HepG2 (cell line): Measurements from ENCODE around the gene MTTP. TPM values are rescaled to one million over a fixed set of nuclear protein-coding genes. Genes with fewer than 3 reads are reported as not detected.

Experiments
- ATAC-seq: fragments of 200-7000 bp; cut with Tn5 transposase; 3 replicates; pipeline ENCODE4 v1.9.1; 2020; ENCODE audit warnings: mild to moderate bottlenecking, moderate library complexity
- BruUV-seq: library from RNA; stranded (reverse); fragments of 400-500 nt; replicated peaks from 2 replicates; lab custom pipeline; 2021; lab: Mats Ljungman, UMichigan
- CTCF ChIA-PET: fragments of 300-600 bp; formaldehyde crosslinking; extraction: SDS; loops from one replicate; lab custom pipeline; 2021; ENCODE audit warnings: low total read pairs, inconsistent platforms, low intra/inter-chr PET ratio; lab: Yijun Ruan, JAX
- POLR2A ChIA-PET: fragments of 350-600 bp; sonication (Branson Sonifier 250); formaldehyde crosslinking; loops from one replicate; lab custom pipeline; 2020; ENCODE audit warnings: antibody characterized with exemption, inconsistent platforms; lab: Yijun Ruan, JAX
- DNase-seq: peaks from one replicate; pipeline ENCODE4 v3.0.0-alpha.2; 2015; ENCODE audit warnings: low spot score
- FAIRE-seq: peaks from 3 replicates; lab custom pipeline; 2011; peaks lifted over from hg19 to GRCh38; lab: Jason Lieb, UNC
- H2AFZ ChIP-seq: one replicate; pipeline ENCODE4 v1.6.1; 2011; ENCODE audit warnings: low read length, inconsistent platforms
- H3K27ac ChIP-seq: fragments of 300-600 bp; 3 replicates; pipeline ENCODE4 v1.8.0; 2011; ENCODE audit warnings: mixed run types, mild to moderate bottlenecking, mixed read lengths, low read length, inconsistent platforms; ENCODE audit not compliant: insufficient read depth; ENCODE audit errors: extremely low read length
- H3K27me3 ChIP-seq, 2 experiments: fragments of 200-600 bp in 1 of 2; 2 replicates in 1 of 2; 3 replicates in 1 of 2; pipeline versions ENCODE4 v1.6.0 to v1.8.0; 2011; ENCODE audit warnings: low read length in 2 of 2, mild to moderate bottlenecking in 2 of 2, moderate library complexity in 2 of 2, inconsistent platforms in 1 of 2; ENCODE audit not compliant: insufficient read depth in 2 of 2, control insufficient read depth in 1 of 2
- H3K36me3 ChIP-seq, 2 experiments: fragments of 200-600 bp in 1 of 2; replicated peaks in 1 of 2; 2 replicates in 1 of 2; 3 replicates in 1 of 2; pipeline versions ENCODE4 v1.5.1 to v1.8.0; 2011; ENCODE audit warnings: low read length in 2 of 2, inconsistent platforms in 1 of 2; ENCODE audit not compliant: insufficient read depth in 2 of 2, control insufficient read depth in 1 of 2
- H3K4me1 ChIP-seq: 2 replicates; pipeline ENCODE4 v1.5.1; 2012; ENCODE audit warnings: low read length, inconsistent platforms; ENCODE audit not compliant: insufficient read depth
- H3K4me2 ChIP-seq: 2 replicates; pipeline ENCODE4 v1.6.0; 2011; ENCODE audit warnings: low read depth, low read length, inconsistent platforms
- H3K4me3 ChIP-seq, 3 experiments: fragments of 200-600 bp in 1 of 3; sonication (generic), shearing (Covaris generic) in 1 of 3; replicated peaks in 1 of 3; 2 replicates each; pipeline ENCODE4 v1.5.1; 2011 to 2016; ENCODE audit warnings: low read length in 3 of 3, inconsistent platforms in 2 of 3, low read depth in 2 of 3, mild to moderate bottlenecking in 2 of 3, control low read depth in 1 of 3, mixed read lengths in 1 of 3; ENCODE audit not compliant: insufficient read depth in 1 of 3
- H3K79me2 ChIP-seq: one replicate; pipeline ENCODE4 v1.6.1; 2011; ENCODE audit warnings: low read length, inconsistent platforms; ENCODE audit not compliant: insufficient read depth
- H3K9ac ChIP-seq: 2 replicates; pipeline ENCODE4 v1.6.0; 2011; ENCODE audit warnings: mild to moderate bottlenecking, low read depth, low read length, inconsistent platforms; ENCODE audit not compliant: insufficient read depth
- H3K9me3 ChIP-seq: 2 replicates; pipeline ENCODE4 v1.5.1; 2012; ENCODE audit warnings: mild to moderate bottlenecking, low read length
- H4K20me1 ChIP-seq: 2 replicates; pipeline ENCODE4 v1.6.0; 2011; ENCODE audit warnings: inconsistent platforms, mild to moderate bottlenecking, low read length, moderate library complexity; ENCODE audit not compliant: insufficient read depth
- FOSL1 ChIP-seq: sonication (generic); formaldehyde crosslinking; IDR thresholded peaks from 2 replicates; pipeline ENCODE4 v1.9.0; 2021; ENCODE audit warnings: missing genetic modification reagents, borderline replicate concordance
- PPARG ChIP-seq: conservative IDR thresholded peaks from 2 replicates; pipeline ENCODE4 v1.6.1; 2016; ENCODE audit warnings: missing biosample characterization, missing genetic modification reagents
- TMF1 ChIP-seq: sonication (generic); formaldehyde crosslinking; IDR thresholded peaks from 2 replicates; pipeline ENCODE4 v1.8.1; 2022; ENCODE audit warnings: low read depth, missing genetic modification reagents
- ZNF337 ChIP-seq: sonication (generic); formaldehyde crosslinking; IDR thresholded peaks from 2 replicates; pipeline ENCODE4 v1.5.1; 2020; ENCODE audit warnings: missing genetic modification reagents, low read depth, mild to moderate bottlenecking, borderline replicate concordance
- ZNF883 ChIP-seq: sonication (generic); formaldehyde crosslinking; IDR thresholded peaks from 2 replicates; pipeline ENCODE4 v1.5.1; 2020; ENCODE audit warnings: mild to moderate bottlenecking, missing genetic modification reagents; ENCODE audit errors: not compliant biosample characterization
- WGBS: methylation state at CpG from one replicate; pipeline ENCODE4 v1.1.6; 2017; ENCODE audit warnings: low lambda C conversion rate; 5-methylcytosine and 5-hydroxymethylcytosine counted together
- in situ Hi-C: cut with HindIII; loops from 2 replicates; pipeline ENCODE4 v1.10.0; 2017; ENCODE audit warnings: low pct_unique_long_range_greater_than_20kb; ENCODE audit not compliant: extremely low pct_ligation_motif_present
- intact Hi-C: fragments of 100-400 bp; cut with micrococcal nuclease; formaldehyde crosslinking; loops from one replicate; pipeline ENCODE4 v1.10.0; 2022; ENCODE audit not compliant: unreplicated experiment
- polyA plus RNA-seq, 8 experiments: library from polyadenylated mRNA; depleted of rRNA in 3 of 8; stranded (reverse) in 7 of 8; unstranded in 1 of 8; fragments of >200 nt; fragmentation: Illumina TruSeq in 4 of 8; extraction: Trizol in 4 of 8; gene quantifications; 2 replicates each; pipeline versions ENCODE4 v1.2.1 to v1.2.3, GENCODE V29; 2011 to 2016; ENCODE audit warnings: low read depth in 4 of 8, missing spikeins in 1 of 8, mixed read lengths in 1 of 8; ENCODE audit not compliant: insufficient read depth in 1 of 8
- total RNA-seq, 5 experiments: library from RNA; depleted of rRNA; stranded (reverse); fragments of >200 nt; fragmentation: Illumina TruSeq; extraction: Trizol; gene quantifications; 2 replicates each; pipeline ENCODE4 v1.2.3, GENCODE V29; 2016; ENCODE audit warnings: low read depth in 1 of 5
- TF ChIP-seq, protein P1 (sequence below): sonication (generic); formaldehyde crosslinking; IDR thresholded peaks from 2 replicates; pipeline ENCODE4 v1.8.0; 2022; ENCODE audit warnings: mild to moderate bottlenecking, missing genetic modification reagents; ENCODE audit not compliant: insufficient replicate concordance
- TF ChIP-seq, protein P2 (sequence below): sonication (generic); formaldehyde crosslinking; IDR thresholded peaks from 2 replicates; pipeline ENCODE4 v1.4.0; 2020; ENCODE audit warnings: mild to moderate bottlenecking, missing genetic modification reagents, borderline replicate concordance
- TF ChIP-seq, protein P3 (sequence below): IDR thresholded peaks from 2 replicates; pipeline ENCODE4 v1.6.1; 2016
- TF ChIP-seq, protein P4 (sequence below): sonication (generic); formaldehyde crosslinking; conservative IDR thresholded peaks from 2 replicates; pipeline ENCODE4 v1.8.0; 2022; ENCODE audit warnings: mild to moderate bottlenecking, moderate library complexity, missing genetic modification reagents

Gene MTTP
- total and polyA plus RNA-seq, 2 of the 13 experiments (the other 11 are each of a cell fraction or from before 2014, with no cell fraction given) = 84.7 to 102 TPM

DNA sequence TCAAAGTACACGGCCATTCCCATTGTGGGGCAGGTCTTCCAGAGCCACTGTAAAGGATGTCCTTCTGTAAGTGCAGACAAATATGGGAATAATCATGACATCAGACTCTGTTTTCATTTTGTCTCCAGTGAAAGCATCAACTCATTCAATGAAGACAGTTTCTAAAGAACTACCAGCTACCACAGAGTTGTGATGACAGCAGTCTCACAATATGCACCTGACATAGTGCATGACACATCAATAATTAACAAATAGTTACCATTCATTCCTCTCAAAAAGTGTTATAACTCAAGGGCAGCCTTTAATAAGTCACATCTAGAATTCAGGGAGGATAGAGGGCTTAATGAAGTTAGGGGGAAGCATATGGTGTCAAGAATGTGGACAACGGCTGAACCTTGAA lies 20.2 kb downstream of the MTTP start:
- no peak overlapping the region for H3K27ac ChIP-seq
- intact Hi-C loops (no loop called here), in situ Hi-C loops (no loop called here)
- ChIA-PET CTCF (no interaction called here), POLR2A (interaction anchor here (1.2 kb wide), 1 partner anchor 31 kb away, joined by 3 read pairs; the partner anchor contains the start of gene TRMT10A)
- TF ChIP-seq, protein P1, sequence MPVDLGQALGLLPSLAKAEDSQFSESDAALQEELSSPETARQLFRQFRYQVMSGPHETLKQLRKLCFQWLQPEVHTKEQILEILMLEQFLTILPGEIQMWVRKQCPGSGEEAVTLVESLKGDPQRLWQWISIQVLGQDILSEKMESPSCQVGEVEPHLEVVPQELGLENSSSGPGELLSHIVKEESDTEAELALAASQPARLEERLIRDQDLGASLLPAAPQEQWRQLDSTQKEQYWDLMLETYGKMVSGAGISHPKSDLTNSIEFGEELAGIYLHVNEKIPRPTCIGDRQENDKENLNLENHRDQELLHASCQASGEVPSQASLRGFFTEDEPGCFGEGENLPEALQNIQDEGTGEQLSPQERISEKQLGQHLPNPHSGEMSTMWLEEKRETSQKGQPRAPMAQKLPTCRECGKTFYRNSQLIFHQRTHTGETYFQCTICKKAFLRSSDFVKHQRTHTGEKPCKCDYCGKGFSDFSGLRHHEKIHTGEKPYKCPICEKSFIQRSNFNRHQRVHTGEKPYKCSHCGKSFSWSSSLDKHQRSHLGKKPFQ (CRISPR knock-in tag) = no peak
- no peak for TF ChIP-seq TMF1
- no peak for TF ChIP-seq FOSL1 (CRISPR knock-in tag)
- no peak overlapping the region for H3K4me2 ChIP-seq
- ATAC-seq = no peak
- no peaks in the 10 kb centered on the region for H3K9me3 ChIP-seq
- no peak overlapping the region for H3K9ac ChIP-seq
- 94% methylated on average over 2 of the region's 2 CpGs for WGBS
- no peak for FAIRE-seq
- H4K20me1 ChIP-seq = no peaks in the 10 kb centered on the region
- H3K4me3 ChIP-seq = no peak overlapping the region
- H3K79me2 ChIP-seq = no peaks in the 10 kb centered on the region
- H2AFZ ChIP-seq = no peak overlapping the region
- no peaks in the 10 kb centered on the region for H3K27me3 ChIP-seq
- H3K4me1 ChIP-seq = no peaks in the 10 kb centered on the region
- no TSS peak for BruUV-seq
- DNase-seq = no peak
- peaks cover 6 to 57% of the 10 kb centered on the region in 2 experiments for H3K36me3 ChIP-seq

DNA sequence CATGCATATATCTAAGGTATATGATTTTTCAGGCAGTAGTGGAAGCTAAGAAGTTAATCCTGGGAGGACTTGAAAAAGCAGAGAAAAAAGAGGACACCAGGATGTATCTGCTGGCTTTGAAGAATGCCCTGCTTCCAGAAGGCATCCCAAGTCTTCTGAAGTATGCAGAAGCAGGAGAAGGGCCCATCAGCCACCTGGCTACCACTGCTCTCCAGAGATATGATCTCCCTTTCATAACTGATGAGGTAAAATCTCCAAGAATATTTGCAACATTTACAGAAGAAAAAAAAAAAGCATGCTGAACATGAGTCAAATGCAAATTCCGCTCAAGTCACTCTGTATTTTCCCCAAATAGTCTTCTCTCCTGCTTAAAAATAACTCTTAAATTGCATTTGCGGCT lies 32.1 kb downstream of the MTTP start:
- FAIRE-seq = no peak
- Histone ChIP-seq H3K27me3 (no peaks in the 10 kb centered on the region), H3K36me3 (peaks cover 11 to 82% of the 10 kb centered on the region in 2 experiments), H3K9me3 (no peaks in the 10 kb centered on the region), H3K4me2 (no peak overlapping the region), H3K4me1 (no peaks in the 10 kb centered on the region), H3K27ac (no peak overlapping the region), H2AFZ (no peak overlapping the region), H3K4me3 (no peak overlapping the region), H4K20me1 (no peaks in the 10 kb centered on the region), H3K9ac (no peak overlapping the region), H3K79me2 (no peaks in the 10 kb centered on the region)
- ChIA-PET CTCF (no interaction called here), POLR2A (no interaction called here)
- in situ Hi-C loops (no loop called here), intact Hi-C loops (no loop called here)
- no TSS peak for BruUV-seq
- DNase-seq = no peak
- 96% methylated on average over 2 of the region's 2 CpGs for WGBS
- ATAC-seq = no peak
- TF ChIP-seq ZNF883 (CRISPR knock-in tag) (no peak), PPARG (CRISPR knock-in tag) (no peak), ZNF337 (CRISPR knock-in tag) (no peak)
- TF ChIP-seq, protein P2, sequence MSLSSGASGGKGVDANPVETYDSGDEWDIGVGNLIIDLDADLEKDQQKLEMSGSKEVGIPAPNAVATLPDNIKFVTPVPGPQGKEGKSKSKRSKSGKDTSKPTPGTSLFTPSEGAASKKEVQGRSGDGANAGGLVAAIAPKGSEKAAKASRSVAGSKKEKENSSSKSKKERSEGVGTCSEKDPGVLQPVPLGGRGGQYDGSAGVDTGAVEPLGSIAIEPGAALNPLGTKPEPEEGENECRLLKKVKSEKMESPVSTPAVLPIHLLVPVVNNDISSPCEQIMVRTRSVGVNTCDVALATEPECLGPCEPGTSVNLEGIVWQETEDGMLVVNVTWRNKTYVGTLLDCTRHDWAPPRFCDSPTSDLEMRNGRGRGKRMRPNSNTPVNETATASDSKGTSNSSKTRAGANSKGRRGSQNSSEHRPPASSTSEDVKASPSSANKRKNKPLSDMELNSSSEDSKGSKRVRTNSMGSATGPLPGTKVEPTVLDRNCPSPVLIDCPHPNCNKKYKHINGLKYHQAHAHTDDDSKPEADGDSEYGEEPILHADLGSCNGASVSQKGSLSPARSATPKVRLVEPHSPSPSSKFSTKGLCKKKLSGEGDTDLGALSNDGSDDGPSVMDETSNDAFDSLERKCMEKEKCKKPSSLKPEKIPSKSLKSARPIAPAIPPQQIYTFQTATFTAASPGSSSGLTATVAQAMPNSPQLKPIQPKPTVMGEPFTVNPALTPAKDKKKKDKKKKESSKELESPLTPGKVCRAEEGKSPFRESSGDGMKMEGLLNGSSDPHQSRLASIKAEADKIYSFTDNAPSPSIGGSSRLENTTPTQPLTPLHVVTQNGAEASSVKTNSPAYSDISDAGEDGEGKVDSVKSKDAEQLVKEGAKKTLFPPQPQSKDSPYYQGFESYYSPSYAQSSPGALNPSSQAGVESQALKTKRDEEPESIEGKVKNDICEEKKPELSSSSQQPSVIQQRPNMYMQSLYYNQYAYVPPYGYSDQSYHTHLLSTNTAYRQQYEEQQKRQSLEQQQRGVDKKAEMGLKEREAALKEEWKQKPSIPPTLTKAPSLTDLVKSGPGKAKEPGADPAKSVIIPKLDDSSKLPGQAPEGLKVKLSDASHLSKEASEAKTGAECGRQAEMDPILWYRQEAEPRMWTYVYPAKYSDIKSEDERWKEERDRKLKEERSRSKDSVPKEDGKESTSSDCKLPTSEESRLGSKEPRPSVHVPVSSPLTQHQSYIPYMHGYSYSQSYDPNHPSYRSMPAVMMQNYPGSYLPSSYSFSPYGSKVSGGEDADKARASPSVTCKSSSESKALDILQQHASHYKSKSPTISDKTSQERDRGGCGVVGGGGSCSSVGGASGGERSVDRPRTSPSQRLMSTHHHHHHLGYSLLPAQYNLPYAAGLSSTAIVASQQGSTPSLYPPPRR = no peak
- TF ChIP-seq, protein P3, sequence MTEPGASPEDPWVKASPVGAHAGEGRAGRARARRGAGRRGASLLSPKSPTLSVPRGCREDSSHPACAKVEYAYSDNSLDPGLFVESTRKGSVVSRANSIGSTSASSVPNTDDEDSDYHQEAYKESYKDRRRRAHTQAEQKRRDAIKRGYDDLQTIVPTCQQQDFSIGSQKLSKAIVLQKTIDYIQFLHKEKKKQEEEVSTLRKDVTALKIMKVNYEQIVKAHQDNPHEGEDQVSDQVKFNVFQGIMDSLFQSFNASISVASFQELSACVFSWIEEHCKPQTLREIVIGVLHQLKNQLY (CRISPR knock-in tag) = no peak
- TF ChIP-seq, protein P4, sequence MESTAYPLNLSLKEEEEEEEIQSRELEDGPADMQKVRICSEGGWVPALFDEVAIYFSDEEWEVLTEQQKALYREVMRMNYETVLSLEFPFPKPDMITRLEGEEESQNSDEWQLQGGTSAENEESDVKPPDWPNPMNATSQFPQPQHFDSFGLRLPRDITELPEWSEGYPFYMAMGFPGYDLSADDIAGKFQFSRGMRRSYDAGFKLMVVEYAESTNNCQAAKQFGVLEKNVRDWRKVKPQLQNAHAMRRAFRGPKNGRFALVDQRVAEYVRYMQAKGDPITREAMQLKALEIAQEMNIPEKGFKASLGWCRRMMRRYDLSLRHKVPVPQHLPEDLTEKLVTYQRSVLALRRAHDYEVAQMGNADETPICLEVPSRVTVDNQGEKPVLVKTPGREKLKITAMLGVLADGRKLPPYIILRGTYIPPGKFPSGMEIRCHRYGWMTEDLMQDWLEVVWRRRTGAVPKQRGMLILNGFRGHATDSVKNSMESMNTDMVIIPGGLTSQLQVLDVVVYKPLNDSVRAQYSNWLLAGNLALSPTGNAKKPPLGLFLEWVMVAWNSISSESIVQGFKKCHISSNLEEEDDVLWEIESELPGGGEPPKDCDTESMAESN (CRISPR knock-in tag) = no peak
